Mononuclear cell (primary cell): ENCODE data around the gene PTS. TPM values are rescaled to one million over a fixed set of nuclear protein-coding genes. Genes with fewer than 3 reads are reported as not detected.

Experiments
- H3K27me3 ChIP-seq: 2 replicates; pipeline ENCODE4 v1.6.0; 2011; ENCODE audit warnings: low read length, control low read depth; ENCODE audit not compliant: insufficient read depth
- H3K4me1 ChIP-seq: 2 replicates; pipeline ENCODE4 v1.5.1; 2011; ENCODE audit warnings: mild to moderate bottlenecking, low read length, control low read depth; ENCODE audit not compliant: insufficient read depth
- H3K4me3 ChIP-seq: 2 replicates; pipeline ENCODE4 v1.5.1; 2011; ENCODE audit warnings: mild to moderate bottlenecking, low read length, moderate library complexity
- H3K9me3 ChIP-seq: 2 replicates; pipeline ENCODE4 v1.5.1; 2011; ENCODE audit warnings: low read depth, mild to moderate bottlenecking, control low read depth, low read length
- total RNA-seq: library from RNA; depleted of rRNA; stranded (reverse); fragments of >200 nt; gene quantifications from one replicate; pipeline ENCODE4 v1.2.3, GENCODE V29; 2012

The PTS gene
- total RNA-seq, 1 donor = 37.3 TPM

DNA sequence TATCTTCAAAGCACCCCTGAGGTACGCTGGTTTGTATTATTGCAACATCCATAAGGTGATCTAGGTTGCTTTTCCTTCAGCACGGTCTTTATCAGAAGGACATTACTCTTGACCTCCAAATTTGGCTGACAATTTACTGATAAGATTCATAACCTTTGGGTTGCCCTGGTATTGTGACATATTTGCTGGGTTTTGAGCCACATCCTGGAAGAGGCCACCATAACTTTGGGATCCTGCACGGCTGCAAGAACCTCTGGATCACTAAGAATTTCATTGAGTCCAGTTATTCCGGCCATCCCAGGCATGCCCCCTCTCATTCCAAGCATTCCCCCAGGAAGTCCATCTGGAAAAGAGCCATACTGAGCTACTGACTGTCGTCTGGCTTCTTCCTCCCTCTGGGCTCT is 41.0 kb downstream of the PTS start:
- Histone ChIP-seq H3K4me1 (no peaks in the 10 kb centered on the region), H3K27me3 (no peaks in the 10 kb centered on the region), H3K4me3 (no peak overlapping the region), H3K9me3 (no peaks in the 10 kb centered on the region)

DNA sequence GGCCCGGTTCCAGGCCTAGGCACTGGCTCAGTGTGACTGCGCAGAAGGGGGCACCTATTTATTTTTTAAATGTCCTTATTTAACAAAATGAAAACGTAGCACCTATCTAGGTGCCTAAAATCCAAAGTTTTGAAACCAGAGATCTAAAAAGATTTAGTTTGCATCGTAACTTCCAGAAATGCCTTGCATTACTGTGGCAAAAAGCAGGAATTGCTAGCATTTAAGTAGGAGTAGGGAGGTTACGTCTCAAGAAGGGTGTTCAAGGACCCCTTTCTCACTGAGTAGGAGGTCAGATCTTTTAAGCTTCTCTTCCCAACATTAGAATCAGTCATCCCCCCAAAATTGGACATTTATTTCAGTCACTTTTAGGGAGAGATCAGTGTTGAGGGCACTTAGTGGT is 42.2 kb downstream of the PTS start:
- Histone ChIP-seq H3K4me3 (no peak overlapping the region), H3K4me1 (no peaks in the 10 kb centered on the region), H3K9me3 (no peaks in the 10 kb centered on the region), H3K27me3 (no peaks in the 10 kb centered on the region)

DNA sequence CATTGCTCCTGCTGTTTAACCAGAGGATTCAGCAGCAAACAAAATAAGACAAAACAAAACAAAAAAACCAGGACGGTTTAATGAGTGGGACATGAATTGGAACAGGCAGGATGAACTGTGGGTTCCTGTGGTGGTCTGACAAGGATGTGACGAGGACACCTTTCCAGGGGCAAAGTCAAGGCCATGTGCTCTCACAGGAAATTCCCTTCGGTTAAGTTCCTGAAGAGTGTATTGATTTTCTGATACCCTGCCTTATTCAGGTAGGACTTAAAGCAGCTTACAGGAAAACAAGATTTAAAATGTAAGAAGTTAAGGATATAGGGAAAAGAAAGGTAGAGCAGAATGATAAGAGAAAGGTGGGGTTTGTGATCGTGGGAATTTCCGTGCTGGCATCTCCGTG is 42.9 kb downstream of the PTS start:
- Histone ChIP-seq H3K4me1 (no peaks in the 10 kb centered on the region), H3K27me3 (no peaks in the 10 kb centered on the region), H3K9me3 (no peaks in the 10 kb centered on the region), H3K4me3 (no peak overlapping the region)

DNA sequence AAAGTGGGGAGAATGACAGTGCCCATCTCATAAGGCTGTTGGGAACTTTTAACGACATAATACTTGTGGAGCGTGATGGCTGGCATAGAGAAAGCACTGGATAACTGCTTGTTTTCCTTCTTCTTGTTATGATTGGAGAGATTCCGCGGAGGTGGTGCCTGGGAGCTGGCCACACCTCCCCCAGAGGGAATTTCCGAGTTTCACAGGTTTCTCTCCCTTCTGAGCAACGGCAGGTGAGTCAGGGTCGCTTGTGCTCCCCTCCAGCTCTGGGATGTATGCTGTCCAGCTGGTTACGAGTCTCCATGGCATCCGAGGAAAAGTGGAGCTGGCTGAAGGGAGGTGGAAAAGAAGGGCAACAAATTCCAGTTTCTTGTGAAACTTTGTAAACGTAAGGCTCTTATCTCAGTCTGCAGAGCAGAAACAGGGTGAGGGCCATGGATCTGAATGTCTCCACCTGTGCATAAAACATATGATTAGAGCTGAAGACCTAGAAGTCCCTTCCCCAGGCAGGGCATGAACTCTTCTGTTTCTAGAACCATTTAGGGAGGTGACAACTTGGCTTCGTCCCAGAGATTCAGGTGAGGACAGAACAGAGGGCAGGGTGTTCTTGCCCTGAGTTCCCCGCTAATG is 44.4 kb downstream of the PTS start:
- Histone ChIP-seq H3K9me3 (no peaks in the 10 kb centered on the region), H3K4me3 (no peak overlapping the region), H3K4me1 (no peaks in the 10 kb centered on the region), H3K27me3 (no peaks in the 10 kb centered on the region)

DNA sequence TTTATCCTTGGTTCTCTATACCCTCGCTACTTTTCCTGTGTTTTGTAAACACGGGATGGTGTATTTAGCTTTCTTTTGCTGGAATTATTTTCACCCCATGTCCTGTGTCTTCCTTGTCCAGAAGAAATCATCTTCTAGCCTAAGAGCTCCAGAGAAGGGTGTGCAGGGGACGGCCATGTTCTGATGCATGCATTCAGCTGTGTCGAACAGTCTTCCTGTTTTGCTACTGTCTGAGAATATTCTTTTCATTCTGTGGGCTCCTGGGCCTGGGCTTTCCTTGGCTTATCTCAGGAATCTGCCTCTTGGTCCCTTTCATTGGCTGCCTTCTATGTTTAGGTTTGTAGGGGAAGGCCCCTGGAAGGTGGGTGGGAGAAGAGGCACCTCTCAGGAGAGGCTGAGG is 45.0 kb downstream of the PTS start:
- H3K27me3 ChIP-seq = no peaks in the 10 kb centered on the region
- no peaks in the 10 kb centered on the region for H3K9me3 ChIP-seq
- H3K4me3 ChIP-seq = no peak overlapping the region
- H3K4me1 ChIP-seq = no peaks in the 10 kb centered on the region

DNA sequence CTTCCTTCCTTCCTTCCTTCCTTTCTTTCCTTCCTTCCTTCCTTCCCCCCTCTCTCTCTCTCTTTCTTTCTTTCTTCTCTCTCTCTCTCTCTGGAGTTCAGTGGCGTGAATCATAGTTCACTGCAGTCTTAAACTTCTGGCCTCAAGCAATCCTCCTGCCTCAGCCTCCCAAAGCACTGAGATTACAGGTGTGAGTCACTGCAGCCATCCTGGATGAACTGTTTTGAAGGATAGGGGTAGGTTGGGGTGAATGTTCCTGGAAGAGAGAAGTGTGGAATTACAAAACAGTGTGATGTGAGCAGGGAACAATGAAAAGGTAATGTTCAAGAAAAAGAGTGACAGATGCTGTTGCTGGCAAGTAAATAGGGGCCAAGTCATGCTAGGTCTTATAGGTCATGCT is 46.8 kb downstream of the PTS start:
- Histone ChIP-seq H3K4me3 (no peak overlapping the region), H3K27me3 (no peaks in the 10 kb centered on the region), H3K9me3 (no peaks in the 10 kb centered on the region), H3K4me1 (no peaks in the 10 kb centered on the region)

DNA sequence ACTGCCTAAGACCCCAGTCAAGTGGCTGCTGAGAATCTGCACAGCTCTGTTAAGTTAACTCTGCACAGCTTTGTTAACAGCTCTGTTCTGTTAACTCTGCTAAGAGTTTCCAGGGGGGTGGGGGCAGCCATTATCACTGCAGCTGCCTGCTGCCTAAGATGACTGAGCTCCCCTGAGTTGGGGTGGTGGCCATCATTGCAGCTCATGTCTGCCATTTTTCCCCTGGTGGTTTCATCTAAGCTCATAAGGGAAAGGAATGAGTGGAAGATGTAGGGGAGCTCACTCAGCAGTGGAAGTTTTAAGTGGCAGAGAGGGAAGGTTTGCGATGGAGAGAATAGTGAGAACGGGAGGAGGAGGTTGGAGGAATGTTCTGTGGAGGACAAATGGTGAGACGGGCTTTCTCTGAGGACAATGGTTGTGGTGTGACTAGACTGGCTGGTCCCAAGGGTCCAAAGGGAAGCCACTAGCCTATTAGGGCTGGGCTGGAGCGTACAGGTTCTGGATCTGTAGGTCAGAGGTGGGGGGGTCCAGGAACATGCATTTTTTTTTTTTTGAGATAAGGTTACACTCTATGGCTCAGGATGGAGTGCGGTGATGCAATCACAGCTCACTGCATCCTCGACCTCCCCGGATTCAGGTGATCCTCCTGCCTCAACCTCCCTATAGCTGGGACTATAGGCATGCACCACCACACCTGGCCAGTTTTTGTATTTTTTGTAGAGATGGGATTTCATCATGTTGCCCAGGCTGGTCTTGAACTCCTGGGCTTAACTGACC is 48.0 kb downstream of the PTS start:
- Histone ChIP-seq H3K9me3 (no peaks in the 10 kb centered on the region), H3K4me1 (no peaks in the 10 kb centered on the region), H3K27me3 (no peaks in the 10 kb centered on the region), H3K4me3 (no peak overlapping the region)

DNA sequence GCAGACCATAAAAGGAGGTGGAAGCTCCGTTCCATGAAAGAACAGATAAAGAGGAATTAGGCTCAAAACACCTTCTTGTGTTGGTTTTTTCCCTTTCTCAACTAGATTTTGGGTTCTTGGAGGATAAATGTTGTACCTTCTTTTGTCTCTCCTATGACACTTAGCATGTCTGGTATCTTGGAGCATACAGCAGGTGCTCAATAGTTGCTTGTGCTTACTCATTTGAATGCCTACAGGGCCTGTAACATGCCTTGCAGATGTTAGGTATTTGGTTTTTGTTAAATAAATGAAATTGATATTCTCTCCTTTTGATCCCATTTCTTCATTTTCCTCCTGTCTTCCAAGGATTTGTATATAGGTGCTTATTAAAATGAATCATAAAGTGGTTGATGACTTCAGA is 50.8 kb downstream of the PTS start:
- Histone ChIP-seq H3K9me3 (no peaks in the 10 kb centered on the region), H3K4me3 (no peak overlapping the region), H3K4me1 (peaks cover 20% of the 10 kb centered on the region), H3K27me3 (no peaks in the 10 kb centered on the region)

DNA sequence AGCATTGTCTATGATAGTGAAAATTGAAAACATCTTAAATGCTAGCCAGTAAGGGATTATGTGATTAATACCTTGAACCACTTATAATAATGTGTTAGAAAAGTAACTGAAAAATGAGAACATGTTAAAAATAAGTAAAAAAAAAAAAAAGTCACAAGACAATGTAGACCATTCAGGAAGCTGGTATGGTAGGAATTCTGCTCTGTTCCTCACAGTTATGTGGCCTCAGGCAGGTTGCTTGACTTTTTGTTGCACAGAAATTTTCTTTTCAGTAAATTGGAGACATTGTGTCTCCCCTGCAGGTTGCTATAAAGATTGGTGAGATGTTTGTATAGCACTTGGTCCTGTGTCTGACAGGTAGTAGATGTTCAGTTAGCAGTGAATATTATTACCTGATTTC is 51.7 kb downstream of the PTS start:
- H3K9me3 ChIP-seq = no peaks in the 10 kb centered on the region
- peaks cover 21% of the 10 kb centered on the region for H3K4me1 ChIP-seq
- no peak overlapping the region for H3K4me3 ChIP-seq
- no peaks in the 10 kb centered on the region for H3K27me3 ChIP-seq

DNA sequence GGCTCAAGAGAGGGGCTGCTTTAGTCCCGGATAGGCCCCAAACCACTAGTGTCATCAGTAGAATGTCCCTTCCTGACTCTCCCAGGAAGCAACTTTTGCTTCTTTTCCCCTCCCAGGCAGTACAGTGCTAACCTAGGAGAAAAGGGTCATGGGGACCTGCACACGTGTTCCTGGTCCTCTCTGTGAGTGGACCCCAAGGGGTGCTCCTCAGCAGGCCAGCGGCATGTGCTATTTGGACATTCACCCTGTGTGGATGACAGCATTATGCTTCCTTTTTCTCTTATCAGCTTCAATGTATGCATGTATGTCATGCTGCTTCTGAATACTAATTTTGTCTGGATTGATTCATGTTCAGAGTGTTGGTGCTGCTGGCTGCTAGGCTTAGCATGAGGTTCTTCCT is 52.6 kb downstream of the PTS start:
- Histone ChIP-seq H3K27me3 (no peaks in the 10 kb centered on the region), H3K4me3 (no peak overlapping the region), H3K4me1 (peaks cover 21% of the 10 kb centered on the region), H3K9me3 (no peaks in the 10 kb centered on the region)

DNA sequence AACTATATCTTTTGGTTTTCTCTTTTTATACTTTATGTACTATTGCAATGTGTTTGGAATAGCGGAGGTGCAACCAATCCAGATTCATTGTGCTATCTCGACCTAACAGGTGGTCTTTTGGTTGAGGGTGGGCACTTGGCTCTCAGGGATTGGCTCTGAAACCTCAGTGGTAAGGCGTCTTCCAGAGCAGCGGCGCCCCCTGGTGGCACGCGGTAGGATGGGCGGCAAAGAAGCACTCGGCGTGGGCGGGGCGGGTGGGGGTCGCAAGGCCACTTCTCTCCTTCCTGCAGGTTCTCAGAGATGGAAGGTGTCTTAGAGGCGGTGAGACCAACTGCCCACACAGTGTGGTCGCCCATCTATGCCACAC is 53.7 kb downstream of the PTS start:
- no peaks in the 10 kb centered on the region for H3K9me3 ChIP-seq
- H3K27me3 ChIP-seq = no peaks in the 10 kb centered on the region
- H3K4me3 ChIP-seq = peak overlapping the region; percentile 50
- H3K4me1 ChIP-seq = peaks cover 21% of the 10 kb centered on the region

DNA sequence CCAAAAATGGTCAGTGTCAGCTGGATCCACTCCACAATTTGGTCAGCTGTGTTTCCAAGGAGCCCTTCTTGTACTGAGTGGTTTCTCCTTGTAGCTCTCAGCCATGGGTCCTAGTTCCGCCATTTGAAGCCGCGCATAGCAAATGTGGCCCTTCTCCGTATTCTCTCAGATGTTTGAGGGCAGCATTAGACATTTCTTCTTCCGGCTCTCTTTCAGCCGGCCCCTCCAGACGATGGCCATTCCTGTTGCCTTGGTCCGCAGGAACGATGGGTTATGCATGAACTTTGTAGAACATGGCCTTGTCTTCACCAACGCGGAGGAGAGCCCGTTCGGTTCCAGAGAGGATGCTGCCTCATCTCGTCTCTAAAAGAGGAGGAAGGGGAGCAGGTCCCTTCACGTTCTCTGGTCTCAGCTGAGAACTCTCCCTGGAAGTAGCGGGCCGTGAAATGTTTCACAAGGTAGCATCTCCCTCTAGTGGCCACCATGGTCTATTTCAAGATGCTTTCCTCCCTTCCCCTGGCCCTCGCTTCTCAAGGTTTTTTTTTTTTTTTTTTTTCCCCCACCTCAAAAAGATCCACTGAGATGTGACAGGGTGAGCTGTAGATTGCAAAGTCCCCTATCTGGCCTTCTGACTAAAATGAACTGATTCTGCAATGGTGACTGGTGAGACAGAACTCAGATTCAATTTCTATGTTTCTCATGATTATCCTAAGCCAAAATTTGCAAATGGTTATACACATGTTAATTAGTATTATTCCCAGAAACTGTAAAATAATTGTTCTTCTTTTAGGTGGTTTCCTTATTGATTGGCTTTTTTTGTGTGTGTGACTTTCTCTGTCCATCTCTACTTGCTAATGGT is 54.3 kb downstream of the PTS start:
- no peaks in the 10 kb centered on the region for H3K27me3 ChIP-seq
- no peaks in the 10 kb centered on the region for H3K9me3 ChIP-seq
- H3K4me1 ChIP-seq = peaks cover 21% of the 10 kb centered on the region
- H3K4me3 ChIP-seq = peak overlapping the region; percentile 50

DNA sequence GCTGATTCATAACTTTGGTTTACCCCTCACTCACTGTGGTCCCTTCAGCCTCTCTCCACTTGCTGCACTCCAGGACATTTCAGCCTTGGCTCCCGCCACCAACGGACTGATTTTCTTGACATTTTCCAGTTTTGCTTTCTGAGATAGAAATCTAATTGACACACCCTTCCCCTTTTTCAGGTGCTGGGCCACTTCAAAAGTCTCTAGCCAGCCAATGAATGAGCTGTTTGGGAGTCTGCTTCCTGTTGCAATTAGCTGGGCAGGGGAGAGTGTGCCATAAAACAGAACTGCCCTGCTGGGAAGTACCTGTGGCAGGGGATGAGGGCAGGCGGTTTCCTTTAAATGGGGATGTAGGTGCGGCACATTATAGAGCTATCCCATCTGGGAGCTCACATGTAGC is 55.5 kb downstream of the PTS start:
- Histone ChIP-seq H3K4me3 (no peak overlapping the region), H3K27me3 (no peaks in the 10 kb centered on the region), H3K4me1 (peaks cover 21% of the 10 kb centered on the region), H3K9me3 (no peaks in the 10 kb centered on the region)
